GM12874 (cell line): ENCODE results near the gene LIMS1.

Experiments
- CTCF ChIP-seq: IDR thresholded peaks from 2 replicates; pipeline ENCODE4 v1.5.1; 2011; ENCODE audit warnings: low read depth, mild to moderate bottlenecking, control low read depth, low read length, moderate library complexity; ENCODE audit not compliant: insufficient read depth

LIMS1 gene

DNA sequence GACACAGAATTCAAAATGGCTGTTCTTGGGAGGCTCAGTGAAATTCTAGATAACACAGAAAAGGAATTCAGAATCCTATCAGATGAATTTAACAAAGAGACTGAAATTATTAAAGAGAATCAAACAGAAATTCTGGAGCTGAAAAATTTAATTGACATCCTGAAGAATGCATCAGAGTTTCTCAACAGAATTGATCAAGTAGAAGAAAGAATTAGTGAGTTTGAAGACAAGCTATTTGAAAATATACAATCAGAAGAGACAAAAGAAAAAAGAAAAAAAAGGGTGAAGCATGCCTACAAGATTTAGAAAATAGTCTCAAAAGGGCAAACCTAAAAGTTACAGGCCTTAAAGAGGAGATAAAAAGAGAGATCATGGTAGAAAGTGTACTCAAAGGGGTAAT lies 173.0 kb downstream of the LIMS1 start:
- no peak for TF ChIP-seq CTCF

DNA sequence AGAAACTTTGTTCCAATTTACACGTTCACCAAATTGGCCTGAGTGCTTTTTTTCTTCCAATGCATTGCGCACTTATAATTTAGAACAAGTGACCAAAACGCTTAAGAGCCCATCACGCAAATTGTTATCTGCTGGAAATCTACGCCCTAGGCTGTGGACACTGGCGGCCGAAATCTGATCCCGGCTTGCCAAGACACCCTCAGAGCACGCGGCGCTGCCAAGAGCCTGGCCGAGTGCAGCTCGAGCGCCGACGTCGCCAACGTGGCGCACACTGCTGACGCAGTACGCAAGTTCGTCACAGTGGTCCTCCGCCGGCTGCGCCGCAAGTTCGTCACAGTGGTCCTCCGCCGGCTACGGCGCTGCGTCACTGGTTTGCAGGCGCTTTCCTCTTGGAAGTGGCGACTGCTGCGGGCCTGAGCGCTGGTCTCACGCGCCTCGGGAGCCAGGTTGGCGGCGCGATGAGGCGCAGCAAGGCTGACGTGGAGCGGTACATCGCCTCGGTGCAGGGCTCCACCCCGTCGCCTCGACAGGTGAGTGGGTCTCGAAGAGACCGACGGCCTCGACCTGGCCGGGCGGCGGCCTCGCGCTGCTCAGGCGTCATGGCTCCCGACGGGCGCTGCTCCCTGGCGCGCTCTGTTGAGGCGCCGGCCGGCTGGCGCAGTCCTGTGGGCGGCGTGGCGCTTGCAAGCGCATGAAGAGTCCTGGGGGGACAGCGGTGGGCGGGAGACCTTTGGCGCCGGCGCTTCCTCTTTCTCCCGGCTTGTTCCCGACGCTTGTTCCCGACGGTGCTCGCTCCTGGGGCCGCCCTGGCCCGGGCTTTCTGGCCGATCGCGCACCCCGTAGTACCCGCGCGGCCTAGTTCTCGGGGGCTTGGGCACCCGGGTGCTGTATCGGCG lies 185.1 kb downstream of the LIMS1 start, which contains the start of gene RANBP2:
TSS of gene RANBP2 (plus strand) at position 334 of the 896 bp plus-strand sequence. CDS start at position 459, 125 bp downstream.
- no peak for TF ChIP-seq CTCF
